Measurements from ENCODE around the gene TEX30.

TEX30 gene

GRCh38 chr13:102814025-102814607 lies 40.5 kb upstream of the TEX30 start:
- DNase-seq (ENCODE audit: low read depth): no peak
- TF ChIP-seq CTCF (IDR thresholded peaks at IDR 0.05; ENCODE audit: low read depth, low read length, missing control alignments): no peak
- in situ Hi-C loops (cut with HindIII; ENCODE audit: low sequenced_read_pairs): no loop called here
- no peak overlapping the region for H3K4me3 ChIP-seq (ENCODE audit: low read depth, low read length)

- no peak for TF ChIP-seq CTCF (IDR thresholded peaks at IDR 0.05; ENCODE audit: low read depth, low read length, missing control alignments)
- no peak for DNase-seq (ENCODE audit: low read depth)
- no peak overlapping the region for H3K4me3 ChIP-seq (ENCODE audit: low read depth, low read length)
- in situ Hi-C loops (cut with HindIII; ENCODE audit: low sequenced_read_pairs): no loop called here
Measured at GRCh38 chr13:102812611-102813287, 39.2 kb upstream of the TEX30 start.

- H3K4me3 ChIP-seq (ENCODE audit: low read depth, low read length): no peak overlapping the region
- in situ Hi-C loops (cut with HindIII; ENCODE audit: low sequenced_read_pairs): no loop called here
- DNase-seq (ENCODE audit: low read depth): no peak
- no peak for TF ChIP-seq CTCF (IDR thresholded peaks at IDR 0.05; ENCODE audit: low read depth, low read length, missing control alignments)
Measured at GRCh38 chr13:102807699-102808098, 34.1 kb upstream of the TEX30 start.

GRCh38 chr13:102805680-102806079 lies 32.1 kb upstream of the TEX30 start:
- DNase-seq (ENCODE audit: low read depth): no peak
- no peak for TF ChIP-seq CTCF (IDR thresholded peaks at IDR 0.05; ENCODE audit: low read depth, low read length, missing control alignments)
- H3K4me3 ChIP-seq (ENCODE audit: low read depth, low read length): no peak overlapping the region
- in situ Hi-C loops (cut with HindIII; ENCODE audit: low sequenced_read_pairs): no loop called here

- in situ Hi-C loops (cut with HindIII; ENCODE audit: low sequenced_read_pairs): no loop called here
- peak; percentile 32 for DNase-seq (ENCODE audit: low read depth)
- peak overlapping the region; percentile 75 for H3K4me3 ChIP-seq (ENCODE audit: low read depth, low read length)
- TF ChIP-seq CTCF (IDR thresholded peaks at IDR 0.05; ENCODE audit: low read depth, low read length, missing control alignments): peak; percentile 77
Measured at GRCh38 chr13:102800145-102801041, 26.8 kb upstream of the TEX30 start.

- H3K4me3 ChIP-seq (ENCODE audit: low read depth, low read length): peak overlapping the region; percentile 75
- no peak for TF ChIP-seq CTCF (IDR thresholded peaks at IDR 0.05; ENCODE audit: low read depth, low read length, missing control alignments)
- in situ Hi-C loops (cut with HindIII; ENCODE audit: low sequenced_read_pairs): no loop called here
- DNase-seq (ENCODE audit: low read depth): no peak
Measured at GRCh38 chr13:102799426-102800144, 26.0 kb upstream of the TEX30 start.
